ENCODE data around the gene MAP3K1.

- TF ChIP-seq CTCF (IDR thresholded peaks at IDR 0.05) (no peak), ZFX (IDR thresholded peaks at IDR 0.05; ENCODE audit: borderline replicate concordance) (no peak)
Observed at GRCh38 chr5:56817263-56818014, 2.1 kb downstream of the MAP3K1 start.
